Activated CD4-positive, alpha-beta T cell treated with anti-CD3 and anti-CD28 coated beads, Interleukin-2, Interleukin-6, amounts not matched to agents 100 ng/mL and 50 ng/mL, durations not matched to agents 16 hours and 8 hours (primary cell): ENCODE results near the gene ZNF417.
A peak's percentile ranks its signal among the peaks of the same experiment; 100 is the strongest.
"Not testable (repeated sequence)": the region's sequence is repeated elsewhere in the genome, so short reads cannot be mapped to it uniquely, and the experiment has no call there.

Source experiments
- DNase-seq: peaks from one replicate; pipeline ENCODE4 v3.0.0-alpha.2; 2020

Gene ZNF417

DNA sequence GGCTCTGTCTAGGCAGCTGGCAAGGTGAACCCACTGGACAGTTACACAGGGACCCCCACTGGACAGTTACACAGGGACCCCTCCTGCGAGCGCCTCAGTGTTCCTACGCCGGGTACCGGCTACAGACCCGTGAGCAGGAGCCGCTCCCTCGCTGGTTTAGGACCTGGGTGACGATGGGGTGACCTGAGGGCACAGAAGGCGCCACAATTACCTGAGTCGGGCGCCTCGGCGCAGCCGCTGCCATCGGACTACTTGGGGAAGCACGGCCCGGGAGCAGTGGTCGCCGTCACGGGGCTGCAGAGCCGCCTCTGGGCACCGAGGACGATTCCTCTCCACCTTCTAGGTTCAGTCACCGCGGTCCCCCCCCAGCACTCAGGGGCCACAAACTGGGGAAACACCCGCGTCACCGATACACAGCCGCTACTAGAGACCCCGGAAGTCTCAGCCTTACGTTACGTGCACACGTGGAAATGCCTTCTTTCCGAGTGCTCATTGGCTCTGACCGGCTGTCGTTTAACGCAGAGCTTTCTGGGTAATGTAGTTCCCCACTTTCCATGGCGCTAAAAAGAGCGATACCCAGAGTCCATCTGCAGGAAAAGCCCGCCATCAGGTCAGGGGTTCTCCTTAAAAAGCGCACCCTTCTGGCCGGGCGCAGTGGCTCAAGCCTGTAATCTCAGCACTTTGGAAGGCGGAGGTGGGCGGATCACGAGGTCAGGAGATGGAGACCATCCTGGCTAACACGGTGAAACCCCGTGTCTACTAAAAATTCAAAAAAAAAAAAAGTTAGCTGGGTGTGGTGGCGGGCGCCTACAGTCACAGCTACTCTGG is at the start of gene ZNF417:
TSS of gene ZNF417 (minus strand) at position 425 of the 828 bp plus-strand sequence. CDS start at position 244, 181 bp downstream.
- DNase-seq, result peak; percentile 92

DNA sequence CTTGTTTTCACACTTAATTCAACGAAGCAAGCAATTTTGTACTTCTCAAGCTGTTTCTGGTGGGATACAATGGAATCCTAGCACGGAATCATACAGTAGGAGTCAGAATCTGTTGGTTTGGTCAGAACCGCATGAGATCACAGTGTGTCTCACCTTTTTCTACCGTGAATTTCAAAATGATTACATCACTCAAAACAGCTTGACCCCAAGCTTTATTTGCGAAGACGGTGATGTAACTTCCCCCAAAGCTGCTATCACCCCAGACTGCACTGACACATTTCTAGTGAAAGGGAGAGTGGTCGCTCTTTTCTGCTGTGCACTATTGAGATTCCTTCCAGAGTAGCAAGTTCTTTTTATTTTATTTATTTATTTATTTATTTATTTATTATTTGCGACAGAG is 48.4 kb upstream of the ZNF417 start:
- DNase-seq, result no peak

DNA sequence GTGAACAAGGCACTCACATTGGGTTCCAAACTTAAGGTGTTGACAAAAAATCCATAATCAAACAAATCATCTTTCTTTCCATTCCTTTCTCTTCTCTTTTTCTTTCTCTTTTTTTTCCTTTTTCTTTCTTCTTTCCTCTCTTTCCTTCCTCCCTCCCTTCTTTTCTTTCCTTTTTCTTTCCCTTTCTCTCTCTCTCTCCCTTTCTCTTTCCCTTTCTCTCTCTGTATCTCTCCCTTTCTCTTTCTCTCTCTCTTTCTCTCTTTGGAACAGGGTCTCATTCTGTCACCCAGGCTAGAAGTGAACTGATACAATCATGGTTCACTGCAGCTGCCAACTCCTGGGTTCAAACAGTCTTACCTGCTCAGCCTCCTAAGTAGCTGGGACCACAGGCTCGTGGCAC is 45.4 kb upstream of the ZNF417 start:
- DNase-seq, result no peak

DNA sequence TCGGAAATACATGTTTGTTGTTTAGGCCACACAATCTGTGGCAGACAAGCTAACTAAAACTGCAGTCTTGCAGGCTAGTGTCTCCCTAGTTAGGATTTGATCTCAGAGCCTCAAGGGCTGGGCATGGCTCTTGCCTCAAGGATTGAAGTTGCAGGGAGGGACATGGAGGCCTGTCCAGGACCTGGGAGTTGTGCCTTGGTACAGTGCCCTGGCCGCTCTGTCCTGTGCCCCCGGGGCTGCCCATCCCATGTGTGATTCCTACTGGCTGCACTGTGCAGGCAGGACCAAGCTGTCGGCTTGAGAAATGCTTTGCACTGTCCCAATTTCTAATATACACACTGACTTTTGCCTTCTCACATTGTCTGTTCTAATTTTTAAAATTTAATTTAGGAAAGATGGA is 38.6 kb upstream of the ZNF417 start:
- DNase-seq, result no peak

DNA sequence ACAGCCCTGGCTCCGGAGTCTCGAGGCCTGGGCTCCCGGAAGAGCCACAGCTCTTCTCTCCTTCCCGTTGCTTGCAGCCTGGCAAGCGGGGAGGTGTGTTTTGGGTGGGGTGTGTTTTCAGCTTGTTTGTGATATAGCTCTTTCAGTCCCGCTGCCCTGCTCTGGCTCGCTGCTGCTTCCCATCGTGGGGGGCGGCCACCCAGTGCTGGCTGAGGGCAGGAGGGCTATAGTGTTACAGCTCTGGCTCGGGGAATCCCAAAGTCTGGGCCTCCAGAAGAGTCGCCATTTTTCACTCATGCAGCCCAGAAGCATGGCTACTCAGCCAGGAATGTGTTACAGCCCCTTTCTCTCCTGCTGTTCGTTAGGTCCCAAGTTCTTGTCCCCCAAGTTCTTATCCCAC is 33.3 kb upstream of the ZNF417 start:
- DNase-seq, result no peak

DNA sequence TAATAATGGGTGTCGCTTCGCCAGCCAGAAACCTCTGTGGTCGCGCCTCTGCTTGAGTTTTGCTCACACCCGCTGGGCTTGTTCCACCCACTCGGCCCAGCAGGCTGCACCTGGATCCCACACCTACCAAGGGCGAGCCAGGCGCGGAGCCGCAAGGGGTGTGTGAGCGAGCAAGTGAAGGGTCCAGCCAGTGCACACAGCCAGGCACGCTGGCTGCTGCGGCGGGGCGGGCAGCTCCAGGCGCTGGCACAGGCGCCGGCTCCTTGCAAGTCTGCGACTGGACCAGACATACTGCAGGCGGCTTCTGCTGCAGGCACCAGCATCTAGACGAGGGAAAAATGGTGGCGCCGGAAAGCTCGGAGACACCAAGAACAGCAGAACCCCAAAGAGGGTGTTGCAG is 32.9 kb upstream of the ZNF417 start:
- DNase-seq, result no peak

DNA sequence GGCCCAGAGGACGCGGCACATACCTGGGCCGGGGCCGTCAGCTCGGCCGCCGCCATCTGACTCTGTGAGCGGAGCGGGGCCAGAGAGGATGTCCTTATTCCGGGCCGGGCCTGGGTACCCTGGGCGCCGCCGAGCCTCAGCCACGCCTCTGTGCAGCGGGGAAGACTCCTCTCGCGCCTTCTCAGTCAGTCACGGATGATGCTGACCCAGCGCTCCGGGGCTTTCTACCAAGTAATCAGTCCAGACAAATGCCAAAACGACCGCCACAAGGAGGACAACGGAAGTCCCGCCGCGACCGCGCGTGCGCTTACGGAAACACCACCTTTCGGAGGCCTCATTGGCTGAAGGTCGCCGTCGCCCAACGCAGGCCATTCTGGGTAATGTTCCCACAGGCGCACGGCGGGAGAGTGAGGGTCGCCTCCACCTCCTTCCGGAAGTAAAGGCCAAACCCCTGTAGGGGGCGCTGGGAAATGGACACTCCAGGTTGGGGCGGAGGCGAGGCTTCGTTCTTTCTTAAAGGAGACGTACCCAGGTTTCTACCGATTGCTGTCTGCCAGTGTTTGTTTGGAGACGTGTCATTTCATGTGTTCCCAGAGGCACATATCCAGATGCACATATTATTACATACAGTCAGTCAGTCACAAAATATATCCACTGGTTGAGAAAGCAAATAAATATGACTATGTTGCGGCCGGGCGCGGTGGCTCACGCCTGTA is 31.2 kb upstream of the ZNF417 start, which contains the start of gene ZNF256:
TSS of gene ZNF256 (minus strand) at position 288 of the 716 bp plus-strand sequence. CDS start at position 56, 232 bp downstream.
- peak; percentile 92 for DNase-seq

DNA sequence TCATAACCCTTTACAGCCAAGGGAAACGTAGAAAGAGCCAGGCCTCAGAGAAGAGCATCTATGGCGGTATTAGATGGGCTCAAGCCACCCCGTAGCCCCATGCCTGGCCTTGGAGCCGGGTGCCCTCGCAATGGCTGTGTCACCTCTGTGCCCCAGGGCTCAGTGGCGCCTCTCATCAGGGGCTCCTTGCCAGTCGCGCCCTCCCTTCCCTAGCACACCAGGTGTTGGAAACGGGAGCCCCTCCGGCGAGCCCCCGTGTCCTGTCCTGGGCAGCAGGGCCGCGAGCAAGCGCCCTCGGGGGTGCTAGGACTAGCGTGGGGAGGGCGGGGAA is 30.7 kb upstream of the ZNF417 start:
- no peak for DNase-seq

DNA sequence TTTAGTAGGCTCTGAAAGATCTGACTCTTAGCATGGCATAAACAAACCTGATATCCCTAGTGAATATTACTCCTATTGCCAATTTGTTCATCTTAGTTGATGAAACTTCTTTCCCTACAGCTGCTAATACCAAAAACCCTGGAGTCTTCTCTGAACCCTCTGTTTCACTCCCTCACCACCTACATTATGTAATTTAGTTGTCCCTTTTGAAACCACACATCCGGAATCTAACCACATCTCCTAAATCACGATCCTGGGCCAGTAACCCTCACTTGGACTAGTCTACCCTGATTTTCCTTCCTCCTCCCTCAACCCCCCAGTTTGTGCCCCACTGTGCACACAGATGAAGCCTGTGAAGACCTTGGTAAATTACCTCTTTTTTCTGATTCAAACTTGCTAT is 29.9 kb upstream of the ZNF417 start:
- no peak for DNase-seq

DNA sequence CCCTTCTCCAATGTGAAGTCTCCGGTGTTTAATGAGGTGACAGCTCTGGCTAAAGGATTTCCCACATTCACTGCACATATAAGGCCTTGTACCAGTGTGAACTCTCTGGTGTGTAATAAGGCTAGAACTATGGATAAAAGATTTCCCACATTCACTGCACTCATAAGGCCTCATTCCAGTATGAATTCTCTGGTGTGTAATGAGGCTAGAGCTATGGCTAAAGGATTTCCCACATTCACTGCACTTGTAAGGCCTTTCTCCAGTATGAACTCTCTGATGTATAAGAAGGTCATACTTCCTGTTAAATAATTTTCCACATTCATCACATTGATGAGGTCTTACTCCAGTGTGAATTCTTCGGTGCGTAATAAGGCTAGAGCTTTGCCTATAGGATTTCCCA is 25.2 kb upstream of the ZNF417 start:
- DNase-seq, result no peak

DNA sequence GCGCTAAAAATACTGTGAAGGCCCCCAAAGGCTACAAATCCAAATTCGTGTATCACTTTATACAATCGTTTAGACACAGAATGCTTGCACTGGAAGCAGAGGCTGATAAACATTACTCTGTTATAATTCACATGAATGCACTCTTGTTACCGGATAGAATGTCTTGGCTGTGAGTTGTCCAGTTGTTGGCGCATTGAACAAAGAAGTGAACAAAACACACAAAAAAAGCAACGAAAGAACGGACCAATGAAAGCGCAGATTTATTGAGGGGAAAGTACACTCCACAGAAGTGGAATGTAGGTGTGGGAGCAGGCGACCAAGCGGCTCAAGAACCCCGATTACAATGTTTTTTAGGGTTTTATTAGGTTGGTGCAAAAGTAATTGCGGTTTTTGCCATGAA is 19.3 kb upstream of the ZNF417 start:
- no peak for DNase-seq

DNA sequence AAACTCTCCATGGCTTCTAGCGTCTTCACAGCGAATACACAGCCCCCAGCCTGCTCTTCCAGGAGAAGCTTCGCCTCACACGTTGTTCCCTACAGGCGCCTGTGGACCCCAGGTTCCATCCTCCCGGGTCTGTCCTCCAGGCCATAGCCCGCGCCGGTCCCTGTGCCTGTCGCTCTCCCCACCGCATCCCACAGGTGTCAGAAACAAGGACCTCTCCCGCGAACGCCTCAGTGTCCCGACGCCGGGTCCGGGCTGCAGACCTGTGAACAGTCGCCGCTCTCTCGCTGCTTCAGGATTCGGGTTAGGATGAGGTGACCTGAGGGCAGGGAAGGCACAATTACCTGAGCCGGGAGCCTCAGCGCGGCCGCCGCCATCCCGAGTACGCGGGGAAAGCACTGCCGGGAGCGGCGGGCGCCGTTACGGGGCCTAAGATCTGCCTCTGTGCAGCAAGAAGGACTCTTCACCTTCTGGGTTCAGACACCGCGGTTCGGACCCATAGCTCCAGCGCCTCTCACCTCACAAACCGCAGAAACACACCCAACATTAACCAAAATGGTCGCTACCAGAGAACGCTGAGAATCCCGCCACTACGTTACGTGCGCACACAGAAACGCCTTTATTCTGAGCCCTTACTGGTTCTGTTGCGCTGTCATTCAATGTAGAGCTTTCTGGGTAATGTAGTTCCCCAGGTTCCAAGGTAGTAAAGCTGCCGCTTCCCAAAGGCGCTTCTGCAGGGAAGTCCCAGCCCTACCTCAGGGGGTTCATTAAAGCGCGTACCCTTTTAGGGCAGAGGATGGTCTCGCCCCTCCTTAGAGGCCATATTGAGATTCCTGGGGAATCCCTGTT is 18.7 kb upstream of the ZNF417 start, which contains the start of gene ZNF418:
TSS of gene ZNF418 (minus strand) at position 583 of the 846 bp plus-strand sequence. CDS start 1,580 bp downstream, outside the sequence.
- DNase-seq, result peak; percentile 56

DNA sequence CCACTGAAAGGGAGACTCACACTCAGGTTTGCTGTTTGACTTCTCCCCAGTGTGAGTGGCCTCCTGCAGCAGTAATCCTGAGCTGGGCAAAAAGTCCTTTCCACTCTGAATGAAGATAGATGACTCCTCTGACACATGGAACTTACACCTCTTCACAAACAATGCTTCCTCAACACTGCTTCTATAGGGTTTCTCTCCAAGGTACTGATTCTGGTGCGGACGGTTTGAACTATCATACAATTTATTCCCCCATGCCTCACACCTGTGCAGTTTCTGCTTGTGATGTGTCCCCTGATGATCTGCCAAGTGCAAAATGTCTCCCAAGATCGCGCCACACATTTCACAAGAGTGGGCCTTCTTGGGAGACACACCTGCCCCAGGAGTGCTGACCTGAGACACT is 11.2 kb upstream of the ZNF417 start:
- no peak for DNase-seq

DNA sequence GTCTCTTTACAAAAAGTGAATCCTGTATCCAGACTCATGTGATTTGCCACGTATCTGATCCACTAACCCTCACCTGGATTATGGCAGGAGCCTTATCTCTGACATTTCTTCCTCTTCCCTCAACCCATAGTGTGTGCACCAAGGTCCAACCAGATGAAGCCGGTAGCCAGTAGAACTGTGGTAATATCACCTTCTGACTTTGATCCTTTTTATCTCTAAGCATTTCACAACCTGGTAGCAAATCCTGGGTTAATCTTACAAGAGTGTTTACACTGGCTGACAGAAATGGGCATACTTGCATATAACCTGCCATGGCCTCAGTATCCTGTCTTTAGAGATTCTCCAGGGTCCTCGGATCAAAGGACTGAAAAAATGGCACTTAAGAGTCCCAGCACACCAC is 1.9 kb downstream of the ZNF417 start:
- no peak for DNase-seq

DNA sequence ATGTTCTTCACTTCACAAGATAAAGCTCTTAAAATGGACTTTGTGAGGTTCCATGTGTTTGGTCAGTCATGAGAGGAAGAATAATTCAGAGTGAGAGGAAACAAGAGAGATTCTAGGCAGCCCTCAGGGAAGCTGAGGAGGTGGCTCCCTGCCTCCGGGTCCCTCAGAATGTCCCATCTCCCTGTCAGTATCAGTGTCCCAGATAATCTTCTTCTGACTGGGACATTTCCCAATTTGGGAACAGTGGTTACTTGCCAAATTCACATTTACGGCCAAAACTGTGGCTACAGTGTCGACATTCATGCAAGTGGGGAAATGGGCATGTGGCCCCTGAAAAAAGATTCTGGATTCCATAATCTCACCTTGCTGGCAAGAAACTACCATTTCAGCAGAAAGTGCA is 9.0 kb downstream of the ZNF417 start:
- DNase-seq, result no peak

DNA sequence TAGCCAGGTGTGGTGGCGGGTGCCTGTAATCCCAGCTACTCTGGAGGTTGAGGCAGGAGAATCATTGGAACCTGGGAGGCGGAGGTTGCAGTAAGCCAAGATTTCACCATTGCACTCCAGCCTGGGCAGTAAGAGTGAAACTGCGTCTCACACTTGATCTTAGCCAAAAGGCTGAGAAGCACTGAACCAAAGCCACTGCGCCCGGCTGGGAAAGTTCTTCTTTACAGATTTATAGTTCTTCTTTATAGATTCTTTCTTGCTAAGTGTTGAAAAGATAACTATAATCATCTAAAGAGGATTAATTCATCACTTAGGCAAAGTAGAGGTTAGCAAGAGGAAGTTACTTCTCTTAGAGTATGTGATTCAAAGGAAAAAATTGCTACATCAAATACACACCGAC is 11.1 kb downstream of the ZNF417 start:
- DNase-seq, result no peak

DNA sequence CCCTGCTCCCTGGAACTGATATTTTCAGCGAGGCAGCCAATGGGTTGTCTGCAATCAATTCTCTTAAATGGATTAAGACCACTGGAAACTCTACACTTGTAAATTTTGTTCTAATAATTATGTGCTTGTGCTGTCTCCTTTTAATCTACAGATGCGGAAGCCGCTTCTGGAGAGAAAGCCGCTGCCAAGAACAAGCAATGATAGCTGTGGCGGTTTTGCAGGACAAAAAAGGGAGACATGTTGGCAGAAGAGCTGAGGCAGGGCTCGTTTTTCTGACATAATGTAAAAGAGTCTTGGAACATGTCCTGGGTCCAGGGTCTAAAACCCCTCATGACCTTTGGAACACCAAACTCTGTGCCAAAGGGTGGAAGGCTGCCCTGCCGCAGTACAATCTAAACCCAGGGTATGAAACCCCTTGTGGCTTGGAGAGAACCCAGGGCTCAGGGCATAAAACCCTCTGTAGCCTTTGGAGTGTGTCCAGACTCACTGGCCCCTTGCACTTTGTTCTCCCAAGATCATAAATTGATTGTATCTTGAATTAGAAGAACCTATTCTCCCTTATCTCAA is 12.7 kb downstream of the ZNF417 start:
- no peak for DNase-seq

DNA sequence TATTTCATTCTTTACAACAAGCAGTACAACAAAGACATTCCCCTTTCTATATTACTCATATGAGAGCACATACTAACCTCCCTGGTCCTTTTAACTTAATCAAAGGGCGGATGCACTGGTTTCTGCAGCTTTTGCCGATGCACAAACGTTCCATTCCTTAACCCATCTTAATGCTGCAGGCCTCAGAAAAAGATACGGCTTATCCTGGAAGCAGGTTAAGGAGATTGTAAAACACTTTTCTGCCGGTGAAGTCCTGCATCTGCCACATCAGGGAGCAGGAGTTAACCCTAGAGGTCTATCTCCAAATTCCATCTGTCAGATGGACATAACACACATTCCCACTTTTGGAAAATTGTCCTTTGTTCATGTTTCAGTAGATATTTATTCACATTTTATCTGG is 16.1 kb downstream of the ZNF417 start:
- no peak for DNase-seq

DNA sequence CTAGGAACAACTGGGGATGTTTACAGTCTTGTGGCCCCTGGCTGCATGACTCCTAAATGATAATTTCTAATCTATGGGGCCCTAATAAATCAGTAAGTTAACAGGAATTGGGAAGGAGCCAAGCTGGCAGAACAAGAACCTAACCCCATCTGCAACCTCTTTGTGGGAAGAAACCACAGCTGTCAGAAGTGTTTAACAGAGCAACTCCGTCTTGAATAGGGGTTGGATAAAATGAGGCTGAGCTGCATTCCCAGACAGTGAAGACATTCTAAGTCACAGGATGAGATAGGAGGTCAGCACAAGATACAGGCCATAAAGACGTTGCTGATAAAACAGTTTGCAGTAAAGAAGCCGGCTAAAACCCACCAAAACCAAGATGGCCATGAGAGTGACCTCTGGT is 25.7 kb downstream of the ZNF417 start:
- DNase-seq, result not testable (repeated sequence)

DNA sequence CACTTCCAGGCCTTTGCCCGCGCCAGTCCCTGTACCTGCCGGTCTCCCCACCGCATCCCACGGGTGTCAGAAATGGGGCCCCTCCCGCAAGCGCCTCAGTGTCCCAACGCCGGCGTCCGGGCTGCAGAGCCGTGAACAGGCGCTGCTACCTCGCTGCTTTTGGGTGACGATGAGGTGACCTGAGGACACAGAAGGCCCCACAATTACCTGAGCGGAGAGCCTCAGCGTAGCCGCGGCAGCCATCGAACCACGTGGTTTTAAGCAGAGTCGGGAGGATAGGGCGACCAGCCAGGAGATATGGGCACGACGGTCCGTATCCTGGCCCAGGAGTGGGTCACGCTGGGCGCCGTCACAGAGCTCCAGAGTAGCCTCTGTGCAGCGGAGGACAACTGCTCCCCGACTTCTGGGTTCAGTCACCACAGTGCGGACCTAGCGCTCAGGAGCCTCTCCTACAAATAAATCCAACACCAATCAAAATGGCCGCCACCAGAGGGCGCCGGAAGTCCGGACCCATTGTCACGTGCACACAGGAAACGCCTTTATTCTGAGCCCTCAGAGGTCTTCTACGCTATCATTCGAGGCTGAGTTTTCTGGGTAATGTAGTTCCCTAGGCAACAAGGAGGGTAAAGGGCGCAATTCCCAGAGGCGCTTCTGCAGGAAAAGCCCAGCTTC is 27.7 kb downstream of the ZNF417 start, which contains the start of gene ZNF814:
TSS of gene ZNF814 (minus strand) at position 478 of the 672 bp plus-strand sequence. CDS start at position 243, 235 bp downstream.
- DNase-seq, result peak; percentile 85

DNA sequence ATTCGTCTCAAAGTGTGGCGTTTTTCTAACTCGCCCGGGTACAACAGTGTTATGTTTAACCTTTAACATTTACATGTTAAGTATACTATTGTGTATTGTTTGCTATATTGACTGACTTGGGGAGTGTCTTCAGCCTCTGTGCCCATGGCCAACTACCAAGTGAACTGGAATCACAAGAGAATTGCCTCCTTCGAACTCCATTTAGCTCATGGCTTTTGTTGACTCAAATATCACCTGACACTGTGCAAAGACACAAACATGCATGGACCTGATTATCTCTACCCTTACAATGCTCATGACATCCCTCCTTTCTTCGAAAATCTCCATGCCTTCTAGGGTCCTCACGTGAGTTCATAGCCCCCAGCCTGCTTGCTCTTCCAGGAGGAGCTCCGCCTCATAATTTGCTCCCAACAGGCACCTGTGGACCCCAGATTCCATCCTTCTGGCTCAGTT is 28.3 kb downstream of the ZNF417 start:
- no peak for DNase-seq
